MM.1S (cell line): Measurements from ENCODE around the gene NMNAT2.

Experiments used
- CTCF ChIP-seq: fragments of 300-600 bp; sonication (generic); IDR thresholded peaks from 2 replicates; pipeline ENCODE4 v1.5.1; 2016; ENCODE audit warnings: antibody characterized with exemption, low read length, mixed read lengths
- EZH2 ChIP-seq: fragments of 300-600 bp; sonication (generic); optimal IDR thresholded peaks from 2 replicates; pipeline ENCODE3; 2017; ENCODE audit warnings: low read depth, mild to moderate bottlenecking, antibody characterized with exemption, low read length, mixed read lengths
- EZH2phosphoT487 ChIP-seq: fragments of 300-600 bp; sonication (generic); IDR thresholded peaks from 2 replicates; pipeline ENCODE4 v1.6.1; 2018; ENCODE audit warnings: antibody characterized with exemption, low read length

GRCh38 chr1:183246436-183246835 is 171.7 kb downstream of the NMNAT2 start:
- TF ChIP-seq CTCF (no peak), EZH2 (no peak), EZH2phosphoT487 (no peak)
